DND-41 (cell line): ENCODE data around the gene NPPC.

ENCODE experiments used
- EZH2 ChIP-seq: IDR thresholded peaks from 3 replicates; pipeline ENCODE4 v1.6.1; 2012; ENCODE audit warnings: borderline replicate concordance, low read depth, mild to moderate bottlenecking, moderate library complexity, low read length, inconsistent platforms; ENCODE audit not compliant: severe bottlenecking
- TF ChIP-seq, protein P1 (sequence below): IDR thresholded peaks from 2 replicates; pipeline ENCODE4 v1.5.1; 2012; ENCODE audit warnings: borderline replicate concordance, low read length, moderate library complexity, mild to moderate bottlenecking; ENCODE audit not compliant: poor library complexity, severe bottlenecking; ENCODE audit errors: extremely low read depth

DNA sequence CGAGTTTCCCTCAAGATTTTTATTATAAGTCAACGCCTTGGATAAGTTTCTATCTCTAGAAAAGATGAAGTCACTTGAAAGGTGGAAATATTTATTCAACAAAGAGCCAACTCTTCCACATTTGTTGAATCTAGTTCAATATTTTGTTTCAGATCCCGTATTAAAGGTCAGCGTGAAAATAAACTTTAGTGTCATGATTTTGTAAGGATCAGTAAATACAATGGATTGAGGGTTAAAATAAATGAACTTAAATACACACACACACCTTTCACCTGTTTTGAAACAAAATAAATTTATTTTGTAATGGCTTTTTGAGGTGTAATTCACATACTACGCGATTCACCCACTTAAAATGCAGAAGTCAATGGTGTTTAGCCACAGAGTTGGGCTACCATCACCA, 16.0 kb upstream of the NPPC start:
- TF ChIP-seq, protein P1, sequence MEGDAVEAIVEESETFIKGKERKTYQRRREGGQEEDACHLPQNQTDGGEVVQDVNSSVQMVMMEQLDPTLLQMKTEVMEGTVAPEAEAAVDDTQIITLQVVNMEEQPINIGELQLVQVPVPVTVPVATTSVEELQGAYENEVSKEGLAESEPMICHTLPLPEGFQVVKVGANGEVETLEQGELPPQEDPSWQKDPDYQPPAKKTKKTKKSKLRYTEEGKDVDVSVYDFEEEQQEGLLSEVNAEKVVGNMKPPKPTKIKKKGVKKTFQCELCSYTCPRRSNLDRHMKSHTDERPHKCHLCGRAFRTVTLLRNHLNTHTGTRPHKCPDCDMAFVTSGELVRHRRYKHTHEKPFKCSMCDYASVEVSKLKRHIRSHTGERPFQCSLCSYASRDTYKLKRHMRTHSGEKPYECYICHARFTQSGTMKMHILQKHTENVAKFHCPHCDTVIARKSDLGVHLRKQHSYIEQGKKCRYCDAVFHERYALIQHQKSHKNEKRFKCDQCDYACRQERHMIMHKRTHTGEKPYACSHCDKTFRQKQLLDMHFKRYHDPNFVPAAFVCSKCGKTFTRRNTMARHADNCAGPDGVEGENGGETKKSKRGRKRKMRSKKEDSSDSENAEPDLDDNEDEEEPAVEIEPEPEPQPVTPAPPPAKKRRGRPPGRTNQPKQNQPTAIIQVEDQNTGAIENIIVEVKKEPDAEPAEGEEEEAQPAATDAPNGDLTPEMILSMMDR: no peak
- TF ChIP-seq EZH2: no peak
